Mesenchymal stem cell (in vitro differentiated cells and primary cell): Measurements from ENCODE around the gene UAP1L1.
A peak's percentile ranks its signal among the peaks of the same experiment; 100 is the strongest.

ENCODE experiments used
- DNase-seq: peaks from one replicate; pipeline ENCODE4 v3.0.0-alpha.2; 2013
- H2AFZ ChIP-seq: one replicate; pipeline ENCODE4 v1.6.1; 2013; ENCODE audit warnings: low read depth, mild to moderate bottlenecking, control low read depth, inconsistent platforms, low read length, moderate library complexity
- H2AK5ac ChIP-seq: 2 replicates; pipeline ENCODE4 v1.6.1; 2013; ENCODE audit warnings: low read length, moderate library complexity, mild to moderate bottlenecking, inconsistent platforms; ENCODE audit not compliant: severe bottlenecking
- H2BK120ac ChIP-seq: one replicate; pipeline ENCODE4 v1.6.1; 2013; ENCODE audit warnings: low read depth, mild to moderate bottlenecking, inconsistent platforms, low read length, moderate library complexity
- H2BK12ac ChIP-seq, 2 experiments: one replicate each; pipeline ENCODE4 v1.6.1; 2013; ENCODE audit warnings: inconsistent platforms in 2 of 2, low read length in 2 of 2, mild to moderate bottlenecking in 2 of 2, moderate library complexity in 2 of 2, control low read depth in 1 of 2
- H2BK15ac ChIP-seq: one replicate; pipeline ENCODE4 v1.6.1; 2013; ENCODE audit warnings: mild to moderate bottlenecking, low read depth, inconsistent platforms; ENCODE audit not compliant: poor library complexity, severe bottlenecking
- H2BK5ac ChIP-seq: 2 replicates; pipeline ENCODE4 v1.6.1; 2013; ENCODE audit warnings: low read depth, mild to moderate bottlenecking, low read length, control low read depth, inconsistent platforms; ENCODE audit not compliant: poor library complexity, severe bottlenecking
- H3K14ac ChIP-seq, 2 experiments: one replicate each; pipeline ENCODE4 v1.6.1; 2013; ENCODE audit warnings: inconsistent platforms in 2 of 2, low read length in 2 of 2, control low read depth in 1 of 2, mild to moderate bottlenecking in 1 of 2, moderate library complexity in 1 of 2
- H3K18ac ChIP-seq, 2 experiments: one replicate each; pipeline ENCODE4 v1.6.1; 2013; ENCODE audit warnings: inconsistent platforms in 2 of 2, low read length in 2 of 2, control low read depth in 1 of 2, low read depth in 1 of 2, mild to moderate bottlenecking in 1 of 2
- H3K23ac ChIP-seq, 2 experiments: one replicate each; pipeline ENCODE4 v1.6.1; 2013; ENCODE audit warnings: inconsistent platforms in 2 of 2, low read length in 2 of 2, mild to moderate bottlenecking in 2 of 2, moderate library complexity in 2 of 2, control low read depth in 1 of 2
- H3K27ac ChIP-seq: 2 replicates; pipeline ENCODE4 v1.5.1; 2013; ENCODE audit warnings: mild to moderate bottlenecking, moderate library complexity, low read length, control low read depth, inconsistent platforms; ENCODE audit not compliant: poor library complexity, severe bottlenecking
- H3K27me3 ChIP-seq, 2 experiments: 2 replicates each; pipeline versions ENCODE4 v1.6.1 to v1.7.0; 2013; ENCODE audit warnings: low read length in 2 of 2, mild to moderate bottlenecking in 2 of 2, moderate library complexity in 2 of 2, control low read depth in 1 of 2, inconsistent platforms in 1 of 2; ENCODE audit not compliant: control insufficient read depth in 1 of 2, insufficient read depth in 1 of 2
- H3K36me3 ChIP-seq, 2 experiments: 2 replicates each; pipeline versions ENCODE4 v1.6.1 to v1.7.0; 2013; ENCODE audit warnings: low read length in 2 of 2, control low read depth in 1 of 2, inconsistent platforms in 1 of 2, low read depth in 1 of 2, mild to moderate bottlenecking in 1 of 2; ENCODE audit not compliant: insufficient read depth in 2 of 2, control insufficient read depth in 1 of 2
- H3K4ac ChIP-seq, 2 experiments: one replicate each; pipeline ENCODE4 v1.6.1; 2013; ENCODE audit warnings: inconsistent platforms in 2 of 2, low read length in 2 of 2, mild to moderate bottlenecking in 2 of 2, moderate library complexity in 2 of 2, control low read depth in 1 of 2, low read depth in 1 of 2
- H3K4me1 ChIP-seq: 2 replicates; pipeline ENCODE4 v1.6.1; 2013; ENCODE audit warnings: low read depth, low read length, control low read depth; ENCODE audit not compliant: control insufficient read depth, insufficient read depth
- H3K4me2 ChIP-seq: 2 replicates; pipeline ENCODE4 v1.6.1; 2013; ENCODE audit warnings: low read length, mild to moderate bottlenecking, inconsistent platforms; ENCODE audit not compliant: poor library complexity, severe bottlenecking
- H3K4me3 ChIP-seq, 2 experiments: 2 replicates each; pipeline versions ENCODE4 v1.5.1 to v1.7.0; 2013; ENCODE audit warnings: low read length in 2 of 2, mild to moderate bottlenecking in 2 of 2, control low read depth in 1 of 2, low read depth in 1 of 2; ENCODE audit not compliant: insufficient read depth in 1 of 2
- H3K79me1 ChIP-seq: replicated peaks from 2 replicates; pipeline ENCODE4 v1.6.1; 2013; ENCODE audit warnings: mild to moderate bottlenecking, control low read depth, low read length, inconsistent platforms; ENCODE audit not compliant: poor library complexity, severe bottlenecking
- H3K9ac ChIP-seq: 2 replicates; pipeline ENCODE4 v1.7.0; 2013; ENCODE audit warnings: mild to moderate bottlenecking, low read length, moderate library complexity
- H3K9me3 ChIP-seq: 2 replicates; pipeline ENCODE4 v1.7.0; 2013; ENCODE audit warnings: mild to moderate bottlenecking, low read length; ENCODE audit not compliant: control insufficient read depth
- H4K8ac ChIP-seq: one replicate; pipeline ENCODE4 v1.6.1; 2013; ENCODE audit warnings: inconsistent platforms, mild to moderate bottlenecking, low read length, moderate library complexity
- H4K91ac ChIP-seq: one replicate; pipeline ENCODE4 v1.6.1; 2013; ENCODE audit warnings: mild to moderate bottlenecking, low read length, inconsistent platforms
- WGBS: methylation state at CpG from one replicate; pipeline ENCODE4 v1.1.7; 2013; ENCODE audit warnings: mixed read lengths; 5-methylcytosine and 5-hydroxymethylcytosine counted together

UAP1L1 gene

GRCh38 chr9:137070906-137071275 lies 6.4 kb upstream of the UAP1L1 start:
- Histone ChIP-seq H2BK12ac (peak overlapping the region; percentile 17 to 20), H3K23ac (no peak overlapping the region), H2AK5ac (no peak overlapping the region), H3K27me3 (peaks cover 0 to 10% of the 10 kb centered on the region in 2 experiments), H3K4ac (no peak overlapping the region), H3K9ac (no peak overlapping the region), H2AFZ (no peak overlapping the region), H4K8ac (peak overlapping the region; percentile 85), H2BK120ac (no peak overlapping the region), H3K36me3 (no peaks in the 10 kb centered on the region), H3K14ac (no peak overlapping the region), H3K27ac (no peak overlapping the region), H2BK15ac (no peak overlapping the region), H3K18ac (peak overlapping the region in 1 of 2 experiments; percentile 27), H3K9me3 (no peaks in the 10 kb centered on the region), H2BK5ac (no peak overlapping the region), H3K4me2 (peak overlapping the region; percentile 86), H4K91ac (peak overlapping the region; percentile 14), H3K4me3 (peak overlapping the region; percentile 24 to 60), H3K4me1 (peaks cover 16% of the 10 kb centered on the region), H3K79me1 (no peaks in the 10 kb centered on the region)
- WGBS, result 28% methylated on average over 6 of the region's 6 CpGs
- peak; percentile 24 for DNase-seq

- Histone ChIP-seq H2BK15ac (peak overlapping the region; percentile 12), H2BK12ac (peak overlapping the region; percentile 17 to 20), H3K27me3 (peaks cover 0 to 10% of the 10 kb centered on the region in 2 experiments), H3K9me3 (no peaks in the 10 kb centered on the region), H3K14ac (no peak overlapping the region), H4K91ac (peak overlapping the region; percentile 14), H3K4me3 (no peak overlapping the region), H3K27ac (no peak overlapping the region), H3K9ac (no peak overlapping the region), H3K36me3 (no peaks in the 10 kb centered on the region), H2BK5ac (no peak overlapping the region), H3K4ac (no peak overlapping the region), H3K4me1 (peaks cover 16% of the 10 kb centered on the region), H3K23ac (no peak overlapping the region), H3K18ac (peak overlapping the region in 1 of 2 experiments; percentile 27), H2BK120ac (no peak overlapping the region), H2AFZ (no peak overlapping the region), H3K79me1 (no peaks in the 10 kb centered on the region), H4K8ac (peak overlapping the region; percentile 85), H2AK5ac (no peak overlapping the region), H3K4me2 (no peak overlapping the region)
- DNase-seq, result no peak
- WGBS, result 93% methylated on average over 2 of the region's 2 CpGs
Measured at GRCh38 chr9:137071282-137071681, 6.0 kb upstream of the UAP1L1 start.

GRCh38 chr9:137073992-137074399 lies 3.3 kb upstream of the UAP1L1 start:
- Histone ChIP-seq H3K4me2 (no peak overlapping the region), H3K79me1 (peaks cover 11% of the 10 kb centered on the region), H2AFZ (no peak overlapping the region), H3K23ac (no peak overlapping the region), H2BK15ac (no peak overlapping the region), H3K27ac (no peak overlapping the region), H2AK5ac (no peak overlapping the region), H3K4ac (no peak overlapping the region), H2BK12ac (no peak overlapping the region), H2BK5ac (no peak overlapping the region), H2BK120ac (no peak overlapping the region), H3K14ac (no peak overlapping the region), H3K27me3 (peaks cover 0 to 6% of the 10 kb centered on the region in 2 experiments), H3K9ac (no peak overlapping the region), H3K36me3 (peaks cover 6% of the 10 kb centered on the region in 2 experiments), H4K91ac (no peak overlapping the region), H3K4me1 (peaks cover 36% of the 10 kb centered on the region), H3K9me3 (no peaks in the 10 kb centered on the region), H3K18ac (no peak overlapping the region), H4K8ac (no peak overlapping the region), H3K4me3 (no peak overlapping the region)
- no peak for DNase-seq
- WGBS, result 92% methylated on average over 8 of the region's 8 CpGs

- H3K4me2 ChIP-seq, result no peak overlapping the region
- H3K27ac ChIP-seq, result no peak overlapping the region
- H2BK5ac ChIP-seq, result no peak overlapping the region
- no peaks in the 10 kb centered on the region for H3K27me3 ChIP-seq
- no peak overlapping the region for H3K9ac ChIP-seq
- H3K4me3 ChIP-seq, result no peak overlapping the region
- H3K9me3 ChIP-seq, result no peaks in the 10 kb centered on the region
- no peak overlapping the region for H3K18ac ChIP-seq
- H4K8ac ChIP-seq, result no peak overlapping the region
- no peak overlapping the region for H3K14ac ChIP-seq
- no peak for DNase-seq
- no peak overlapping the region for H4K91ac ChIP-seq
- peaks cover 13 to 14% of the 10 kb centered on the region in 2 experiments for H3K36me3 ChIP-seq
- 81% methylated on average over 12 of the region's 12 CpGs for WGBS
- H3K79me1 ChIP-seq, result peaks cover 17% of the 10 kb centered on the region
- H3K4me1 ChIP-seq, result peaks cover 35% of the 10 kb centered on the region
- no peak overlapping the region for H2AFZ ChIP-seq
- no peak overlapping the region for H2BK15ac ChIP-seq
- H2BK12ac ChIP-seq, result no peak overlapping the region
- H2BK120ac ChIP-seq, result no peak overlapping the region
- H3K4ac ChIP-seq, result no peak overlapping the region
- H2AK5ac ChIP-seq, result no peak overlapping the region
- H3K23ac ChIP-seq, result no peak overlapping the region
Measured at GRCh38 chr9:137074657-137075274, 2.6 kb upstream of the UAP1L1 start.
